GM03348 (cell line): ENCODE results near the gene ANXA9.
A peak's percentile ranks its signal among the peaks of the same experiment; 100 is the strongest.

Experiments used
- DNase-seq: peaks from one replicate; pipeline ENCODE4 v3.0.0; 2012; ENCODE audit warnings: low spot score

The ANXA9 gene

DNA sequence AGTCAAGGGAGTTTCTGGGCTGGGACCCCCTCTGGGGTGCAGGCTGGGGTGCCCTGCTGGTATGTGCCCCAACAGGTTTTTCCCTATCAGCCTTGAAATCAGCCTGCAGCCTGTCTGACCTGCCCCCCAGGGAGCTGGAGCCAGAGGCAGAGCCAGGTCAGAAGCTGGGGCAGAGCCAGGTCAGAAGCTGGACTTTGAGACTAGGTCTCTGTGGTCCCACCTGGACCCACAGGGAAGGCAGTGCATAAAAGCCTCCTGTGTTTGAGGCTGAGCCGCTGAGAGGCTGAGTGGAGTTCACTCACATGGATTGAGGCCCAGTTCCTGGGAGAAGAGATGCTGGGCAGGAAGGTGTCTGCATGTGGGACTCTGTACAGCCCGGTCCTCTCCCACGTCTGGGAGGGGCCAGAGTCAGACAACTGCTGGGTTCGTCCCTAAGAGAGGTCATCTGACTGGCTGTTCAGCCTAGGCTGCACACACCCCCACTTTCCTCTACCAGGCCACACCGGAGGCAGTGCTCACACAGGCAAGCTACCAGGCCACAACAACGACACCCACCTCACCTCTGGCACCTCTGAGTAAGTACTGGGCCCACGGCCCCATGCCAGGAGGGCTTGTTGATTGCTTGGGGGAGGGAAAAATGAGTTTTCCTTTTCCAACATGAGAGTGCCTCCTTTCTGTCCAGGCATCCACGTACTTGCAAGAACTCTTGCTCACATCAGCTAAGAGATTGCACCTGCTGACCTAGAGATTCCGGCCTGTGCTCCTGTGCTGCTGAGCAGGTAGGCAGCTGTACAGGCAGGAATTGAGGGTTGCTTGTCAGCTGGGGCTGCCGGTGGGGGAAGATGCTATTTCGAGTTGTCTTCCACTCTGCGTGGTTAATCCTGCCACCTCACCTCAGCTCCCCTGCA is at the start of gene ANXA9:
Gene ANXA9, plus strand, starts transcription at position 488 of the 908 bp plus-strand sequence. CDS start 814 bp downstream, outside the sequence.
- DNase-seq = peak; percentile 22

DNA sequence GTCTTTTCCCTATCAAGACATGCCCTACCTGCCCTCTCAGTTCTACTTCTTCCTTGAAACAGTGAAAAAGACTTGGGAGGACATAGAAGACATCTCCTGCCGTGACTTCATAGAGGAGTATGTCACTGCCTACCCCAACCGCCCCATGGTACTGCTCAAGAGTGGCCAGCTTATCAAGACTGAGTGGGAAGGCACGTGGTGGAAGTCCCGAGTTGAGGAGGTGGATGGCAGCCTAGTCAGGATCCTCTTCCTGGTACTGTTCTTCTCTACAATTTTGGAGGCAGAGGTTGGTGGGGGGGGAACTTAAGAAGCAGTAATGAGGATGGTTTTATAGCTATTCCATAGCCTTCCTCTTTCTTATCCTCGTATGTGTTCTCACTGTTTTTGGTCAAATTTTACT is 37.2 kb upstream of the ANXA9 start:
- DNase-seq = no peak

- DNase-seq = no peak
Measured at GRCh38 chr1:150954708-150955107, 27.4 kb upstream of the ANXA9 start.

DNA sequence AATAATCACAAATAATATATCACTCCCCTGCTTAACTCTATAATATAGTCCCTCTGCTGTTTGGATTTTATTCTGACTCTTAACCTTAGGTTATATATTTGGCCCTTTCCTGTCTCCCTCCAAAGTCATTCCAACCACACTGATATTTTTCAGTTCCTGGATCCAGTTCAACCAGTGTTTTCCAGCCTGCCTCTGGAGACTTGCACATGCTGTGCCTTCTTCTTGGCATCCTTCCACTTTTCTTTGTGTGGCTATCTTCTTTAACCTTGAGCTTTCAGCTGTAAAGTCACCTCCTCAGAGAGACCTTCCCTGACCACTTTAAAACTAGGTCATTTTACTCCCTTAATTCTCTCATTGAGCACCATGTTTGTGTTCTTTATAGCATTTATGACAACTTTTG is 26.8 kb upstream of the ANXA9 start:
- DNase-seq = no peak

- DNase-seq = no peak
Measured at GRCh38 chr1:150957666-150958065, 24.4 kb upstream of the ANXA9 start.

- no peak for DNase-seq
Measured at GRCh38 chr1:150960646-150961045, 21.4 kb upstream of the ANXA9 start.

DNA sequence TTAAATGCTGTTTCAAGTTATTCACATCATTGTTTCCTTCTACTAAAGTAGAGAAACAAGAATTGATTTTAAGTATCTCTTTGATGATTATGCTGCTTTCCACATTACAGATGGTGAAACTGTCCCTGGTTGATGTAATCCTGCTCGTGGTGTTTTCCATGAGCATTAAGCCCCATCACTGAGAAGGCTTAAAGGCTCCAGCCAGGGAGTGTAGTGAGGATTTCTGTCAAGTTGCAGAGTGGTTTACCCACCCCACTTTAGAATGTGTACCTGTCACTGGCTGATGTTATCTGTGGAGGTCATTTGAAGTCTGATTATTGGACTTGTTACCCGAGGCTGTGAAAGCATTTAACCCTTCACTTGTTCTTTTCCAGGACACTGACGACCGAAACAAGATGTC is 20.3 kb upstream of the ANXA9 start:
- DNase-seq = no peak

GRCh38 chr1:150963321-150964163 is 18.6 kb upstream of the ANXA9 start:
- no peak for DNase-seq

GRCh38 chr1:150964164-150964489 is 18.0 kb upstream of the ANXA9 start:
- no peak for DNase-seq

DNA sequence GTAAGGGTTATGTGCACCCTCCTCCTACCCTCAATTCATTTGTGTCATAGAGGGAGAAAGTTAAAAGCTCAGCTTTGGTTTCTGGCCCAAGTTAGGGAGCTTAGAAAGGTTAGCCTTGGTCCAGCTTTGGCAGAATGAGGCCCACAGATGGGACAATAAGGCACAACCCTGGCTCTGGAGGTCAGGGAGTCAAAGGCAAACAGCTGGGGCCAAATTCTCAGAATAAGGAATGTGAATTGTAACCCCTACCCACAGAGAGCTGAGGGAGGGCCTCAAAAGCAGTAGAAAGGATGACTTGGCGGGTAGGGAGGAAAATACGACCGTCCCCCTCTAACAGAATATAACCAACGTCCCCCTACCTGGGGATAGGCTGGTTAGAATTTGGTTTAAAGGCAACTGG is 16.5 kb upstream of the ANXA9 start:
- DNase-seq = no peak

DNA sequence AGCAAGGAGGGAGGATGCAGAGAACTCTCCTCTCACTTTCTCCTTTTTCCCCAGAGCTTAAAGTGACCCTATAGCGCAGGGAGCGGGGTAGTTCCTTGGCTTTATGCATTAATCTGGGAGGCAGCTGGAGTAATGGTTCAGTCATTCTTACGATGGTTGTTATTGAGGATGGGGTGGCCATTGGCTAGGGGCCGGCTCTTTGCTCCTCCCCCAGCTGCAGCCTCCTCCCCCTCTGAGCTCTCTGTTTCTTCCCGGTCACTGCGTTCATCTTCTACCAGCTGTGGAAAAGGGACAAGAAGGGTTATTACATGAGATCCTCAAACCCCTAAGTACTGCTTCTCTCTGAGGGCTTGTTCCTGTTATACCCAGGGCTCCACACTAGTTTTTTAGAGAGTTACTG is 16.1 kb upstream of the ANXA9 start:
- no peak for DNase-seq

DNA sequence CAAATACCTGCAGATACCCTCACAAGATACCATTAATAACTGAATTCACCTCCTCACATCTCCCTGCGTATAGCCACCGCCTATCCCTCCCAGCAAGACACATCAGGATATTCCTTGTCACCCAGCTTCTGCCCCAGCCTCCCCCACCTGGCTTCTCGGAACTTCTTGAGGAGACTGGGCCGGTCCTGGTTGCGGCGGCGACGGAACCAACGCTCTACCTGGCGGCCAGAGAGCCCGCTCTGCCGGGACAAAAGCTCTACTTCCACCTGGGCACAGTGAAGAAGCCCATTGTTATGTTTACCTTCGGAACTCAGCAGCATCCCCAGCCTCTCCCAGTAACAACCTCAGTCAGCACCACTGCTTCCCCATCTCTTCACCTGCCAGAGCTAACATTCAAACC is 14.2 kb upstream of the ANXA9 start:
- no peak for DNase-seq

- DNase-seq = no peak
Measured at GRCh38 chr1:150968491-150968890, 13.6 kb upstream of the ANXA9 start.

- no peak for DNase-seq
Measured at GRCh38 chr1:150969626-150970025, 12.5 kb upstream of the ANXA9 start.

DNA sequence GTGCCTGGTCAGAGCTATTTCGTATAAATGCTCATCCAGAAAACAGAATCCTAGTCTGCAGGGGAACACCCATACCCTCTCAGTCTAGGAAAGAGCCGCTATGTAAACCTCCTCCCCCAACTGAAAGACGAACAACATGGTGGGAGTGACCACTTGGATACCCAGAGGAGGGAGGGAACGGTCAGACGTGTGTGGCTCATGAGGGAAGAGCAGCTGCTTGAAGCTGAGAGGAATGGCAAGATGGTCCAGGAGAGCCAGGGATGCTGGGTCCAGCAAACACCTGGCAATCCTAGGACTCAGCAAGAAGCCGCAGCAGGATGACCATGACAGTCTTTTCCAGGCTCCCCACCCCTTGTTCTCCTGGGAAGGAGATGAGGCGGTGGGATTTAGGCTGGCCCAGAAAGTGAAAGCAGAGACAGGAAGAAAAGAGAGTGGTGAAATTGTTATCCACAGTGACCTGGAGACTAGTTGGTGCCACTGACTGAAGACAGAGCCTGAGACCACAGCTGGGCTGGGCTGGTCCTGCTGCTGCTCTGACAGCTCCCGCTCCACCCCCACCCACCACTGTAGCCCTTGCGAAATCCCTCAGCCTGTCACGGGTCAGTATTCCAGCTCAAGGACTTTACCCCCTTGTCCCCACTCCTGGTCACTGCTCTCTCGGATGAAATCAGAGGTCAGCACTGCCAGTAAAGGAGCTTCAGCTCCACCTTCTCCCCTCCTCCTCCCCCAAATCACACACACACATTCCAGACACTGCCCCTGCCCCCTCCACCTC is 11.1 kb upstream of the ANXA9 start:
- peak; percentile 84 for DNase-seq

GRCh38 chr1:150971583-150972416 is 10.3 kb upstream of the ANXA9 start:
- DNase-seq = peak; percentile 41

DNA sequence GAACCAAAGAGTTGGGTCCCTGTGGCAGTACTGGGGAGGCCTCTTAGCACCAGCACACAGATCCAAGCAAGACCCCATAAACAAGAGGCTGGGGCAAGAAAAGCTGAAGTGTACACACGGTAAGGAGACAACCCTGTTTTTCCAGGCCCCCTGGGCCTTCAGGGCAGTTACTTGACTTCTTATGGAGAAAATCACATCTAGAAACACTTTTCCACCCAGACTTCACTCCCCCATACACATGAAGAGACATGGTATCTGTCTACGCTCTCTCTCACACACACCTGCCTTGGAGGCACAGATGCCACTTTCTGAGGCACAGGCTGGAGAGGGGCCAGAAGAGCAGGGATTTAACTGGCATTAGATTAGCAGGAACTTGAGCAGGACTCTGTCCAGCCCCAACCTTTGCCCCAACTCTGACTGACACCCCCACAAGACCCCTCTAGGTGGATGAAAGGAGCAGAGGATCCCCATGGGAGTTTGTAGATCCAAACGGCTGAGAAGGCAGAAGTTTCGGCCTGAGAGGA is 9.6 kb upstream of the ANXA9 start:
- no peak for DNase-seq

GRCh38 chr1:150973258-150973835 is 8.7 kb upstream of the ANXA9 start:
- peak; percentile 58 for DNase-seq

- DNase-seq = peak; percentile 74
Measured at GRCh38 chr1:150973836-150974579, 8.1 kb upstream of the ANXA9 start.
